ENCODE results near the gene LUC7L.

DNA sequence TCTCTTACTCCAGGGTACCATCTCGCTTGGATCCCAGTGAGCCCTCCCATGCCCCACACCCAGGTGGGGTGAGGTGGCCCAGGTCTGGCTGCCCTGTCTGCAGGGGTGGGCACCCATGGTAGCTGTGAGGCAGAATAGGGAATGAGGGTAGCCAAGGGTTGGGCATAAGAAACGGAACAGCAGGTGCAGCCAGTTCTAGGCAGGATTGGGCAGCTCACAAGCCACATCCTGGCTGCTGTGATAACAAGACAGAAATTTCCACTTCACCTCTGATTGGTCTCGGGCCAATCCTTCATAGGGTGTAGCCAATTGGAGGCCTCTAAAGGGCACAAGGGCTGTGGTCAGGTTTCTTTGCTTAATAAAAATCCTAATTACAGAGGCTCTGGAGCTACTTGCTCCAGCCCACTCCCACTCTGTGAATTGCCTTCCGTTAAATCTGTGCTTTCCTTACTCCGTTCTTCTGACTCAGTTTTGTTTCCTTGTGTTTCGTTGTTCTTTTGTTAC is 49.7 kb upstream of the LUC7L start:
- TF ChIP-seq, protein P1, sequence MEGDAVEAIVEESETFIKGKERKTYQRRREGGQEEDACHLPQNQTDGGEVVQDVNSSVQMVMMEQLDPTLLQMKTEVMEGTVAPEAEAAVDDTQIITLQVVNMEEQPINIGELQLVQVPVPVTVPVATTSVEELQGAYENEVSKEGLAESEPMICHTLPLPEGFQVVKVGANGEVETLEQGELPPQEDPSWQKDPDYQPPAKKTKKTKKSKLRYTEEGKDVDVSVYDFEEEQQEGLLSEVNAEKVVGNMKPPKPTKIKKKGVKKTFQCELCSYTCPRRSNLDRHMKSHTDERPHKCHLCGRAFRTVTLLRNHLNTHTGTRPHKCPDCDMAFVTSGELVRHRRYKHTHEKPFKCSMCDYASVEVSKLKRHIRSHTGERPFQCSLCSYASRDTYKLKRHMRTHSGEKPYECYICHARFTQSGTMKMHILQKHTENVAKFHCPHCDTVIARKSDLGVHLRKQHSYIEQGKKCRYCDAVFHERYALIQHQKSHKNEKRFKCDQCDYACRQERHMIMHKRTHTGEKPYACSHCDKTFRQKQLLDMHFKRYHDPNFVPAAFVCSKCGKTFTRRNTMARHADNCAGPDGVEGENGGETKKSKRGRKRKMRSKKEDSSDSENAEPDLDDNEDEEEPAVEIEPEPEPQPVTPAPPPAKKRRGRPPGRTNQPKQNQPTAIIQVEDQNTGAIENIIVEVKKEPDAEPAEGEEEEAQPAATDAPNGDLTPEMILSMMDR (IDR thresholded peaks at IDR 0.05) = no peak
- TF ChIP-seq POLR2A (IDR thresholded peaks at IDR 0.05) = no peak

All from uterus (tissue), 2 donors.